HCT116 (cell line): Measurements from ENCODE around the gene CLASP1. TPM values are rescaled to one million over a fixed set of nuclear protein-coding genes. Genes with fewer than 3 reads are reported as not detected.

Source experiments
- ATAC-seq: fragments of 200-7000 bp; cut with Tn5 transposase; 2 replicates; pipeline ENCODE4 v1.9.1; 2020; ENCODE audit warnings: mild to moderate bottlenecking, moderate library complexity
- BruUV-seq: library from RNA; stranded (reverse); fragments of 400-500 nt; replicated peaks from 2 replicates; lab custom pipeline; 2021; lab: Mats Ljungman, UMichigan
- CTCF ChIA-PET: fragments of 300-600 bp; sonication (Branson Sonifier 250); formaldehyde crosslinking; loops from one replicate; lab custom pipeline; 2021; ENCODE audit warnings: antibody characterized with exemption; lab: Charles Lee
- POLR2A ChIA-PET: fragments of 300-600, 350-600 bp; sonication (Branson Sonifier 250); formaldehyde crosslinking; loops from one replicate; lab custom pipeline; 2021; ENCODE audit warnings: antibody characterized with exemption; lab: Charles Lee
- RAD21 ChIA-PET, 2 experiments: fragments of 300-600 bp; sonication (Branson Sonifier 250); formaldehyde crosslinking; loops; one replicate each; lab custom pipeline; 2023; ENCODE audit warnings: low total read pairs in 2 of 2; ENCODE audit not compliant: uncharacterized antibody in 2 of 2, unreplicated experiment in 2 of 2, low non-redundant PET in 1 of 2; lab: Charles Lee
- DNase-seq: peaks from one replicate; pipeline ENCODE4 v3.0.0-alpha.2; 2010; ENCODE audit warnings: low read depth, low spot score
- H2AFZ ChIP-seq: fragments of 200-600 bp; shearing (Covaris generic), sonication (generic); 2 replicates; pipeline ENCODE4 v1.6.1; 2017; ENCODE audit warnings: low read depth, mixed run types, mixed read lengths, antibody characterized with exemption, low read length; ENCODE audit not compliant: poor library complexity, severe bottlenecking
- H3K27ac ChIP-seq: 2 replicates; pipeline ENCODE4 v1.5.1; 2012; ENCODE audit warnings: low read depth, low read length
- H3K27me3 ChIP-seq: fragments of 200-600 bp; sonication (generic); 2 replicates; pipeline ENCODE4 v1.6.1; 2016; ENCODE audit warnings: mixed run types, low read length, mixed read lengths; ENCODE audit not compliant: insufficient read depth
- H3K36me3 ChIP-seq, 2 experiments: fragments of 200-500 bp in 1 of 2; fragments of 200-600 bp in 1 of 2; sonication (Bioruptor generic) in 1 of 2; sonication (generic) in 1 of 2; 2 replicates each; pipeline versions ENCODE4 v1.5.1 to v1.6.1; 2014 to 2016; ENCODE audit warnings: low read length in 2 of 2, inconsistent platforms in 1 of 2, mixed read lengths in 1 of 2, mixed run types in 1 of 2; ENCODE audit not compliant: insufficient read depth in 2 of 2, control insufficient read depth in 1 of 2
- H3K4me1 ChIP-seq, 2 experiments: fragments of 200-600 bp in 1 of 2; sonication (generic) in 1 of 2; 2 replicates each; pipeline versions ENCODE4 v1.5.1 to v1.6.1; 2012 to 2017; ENCODE audit warnings: low read length in 2 of 2, inconsistent platforms in 1 of 2, mild to moderate bottlenecking in 1 of 2, mixed read lengths in 1 of 2, mixed run types in 1 of 2, moderate library complexity in 1 of 2; ENCODE audit not compliant: insufficient read depth in 2 of 2, control insufficient read depth in 1 of 2
- H3K4me2 ChIP-seq: fragments of 200-600 bp; sonication (generic); 2 replicates; pipeline ENCODE4 v1.6.1; 2017; ENCODE audit warnings: mixed run types, low read length, mixed read lengths
- H3K4me3 ChIP-seq, 2 experiments: fragments of 200-600 bp in 1 of 2; sonication (generic) in 1 of 2; replicated peaks in 1 of 2; 2 replicates each; pipeline ENCODE4 v1.5.1; 2011 to 2016; ENCODE audit warnings: low read length in 2 of 2, control low read depth in 1 of 2, low read depth in 1 of 2, mild to moderate bottlenecking in 1 of 2, mixed read lengths in 1 of 2, mixed run types in 1 of 2
- H3K79me2 ChIP-seq: fragments of 200-600 bp; sonication (generic); 2 replicates; pipeline ENCODE4 v1.6.1; 2017; ENCODE audit warnings: mild to moderate bottlenecking, mixed run types, low read length, moderate library complexity, mixed read lengths; ENCODE audit not compliant: insufficient read depth
- H3K9ac ChIP-seq: fragments of 200-600 bp; sonication (generic); 2 replicates; pipeline ENCODE4 v1.6.1; 2016; ENCODE audit warnings: low read length, mixed read lengths
- H3K9me2 ChIP-seq: fragments of 200-600 bp; sonication (generic), shearing (Covaris generic); 2 replicates; pipeline ENCODE4 v1.6.1; 2017; ENCODE audit warnings: mixed run types, mild to moderate bottlenecking, moderate library complexity; ENCODE audit not compliant: insufficient read depth
- H3K9me3 ChIP-seq, 2 experiments: fragments of 200-500 bp in 1 of 2; fragments of 200-600 bp in 1 of 2; sonication (Bioruptor generic) in 1 of 2; sonication (generic) in 1 of 2; 2 replicates each; pipeline ENCODE4 v1.6.1; 2014 to 2017; ENCODE audit warnings: low read length in 2 of 2, mixed read lengths in 2 of 2, inconsistent platforms in 1 of 2, low read depth in 1 of 2, mild to moderate bottlenecking in 1 of 2, mixed run types in 1 of 2, moderate library complexity in 1 of 2; ENCODE audit not compliant: control insufficient read depth in 1 of 2, insufficient read depth in 1 of 2
- H4K20me1 ChIP-seq: fragments of 200-600 bp; sonication (generic), shearing (Covaris generic); 2 replicates; pipeline ENCODE4 v1.6.1; 2017; ENCODE audit warnings: mixed run types, mild to moderate bottlenecking, moderate library complexity; ENCODE audit not compliant: insufficient read depth
- CEBPB ChIP-seq: IDR thresholded peaks from 2 replicates; pipeline ENCODE4 v1.6.1; 2012; ENCODE audit warnings: low read depth
- CTCF ChIP-seq, 3 experiments: fragments of 200-600 bp in 1 of 3; sonication (generic) in 1 of 3; IDR thresholded peaks in 2 of 3; conservative IDR thresholded peaks in 1 of 3; 2 replicates each; pipeline ENCODE4 v1.5.1; 2012 to 2017; ENCODE audit warnings: low read depth in 2 of 3, low read length in 2 of 3, antibody characterized with exemption in 1 of 3, borderline replicate concordance in 1 of 3, control low read depth in 1 of 3, mild to moderate bottlenecking in 1 of 3, mixed read lengths in 1 of 3, mixed run types in 1 of 3, moderate library complexity in 1 of 3; ENCODE audit not compliant: insufficient read depth in 1 of 3
- EGR1 ChIP-seq: IDR thresholded peaks from 2 replicates; pipeline ENCODE4 v1.6.1; 2012; ENCODE audit warnings: low read depth
- ELF1 ChIP-seq: IDR thresholded peaks from 2 replicates; pipeline ENCODE4 v1.6.1; 2012; ENCODE audit warnings: low read depth, borderline replicate concordance
- EZH2 ChIP-seq: fragments of 200-600 bp; sonication (generic); IDR thresholded peaks from 2 replicates; pipeline ENCODE4 v1.6.1; 2017; ENCODE audit warnings: antibody characterized with exemption, mixed run types
- FOSL1 ChIP-seq: IDR thresholded peaks from 2 replicates; pipeline ENCODE4 v1.6.1; 2012; ENCODE audit warnings: low read depth
- MAX ChIP-seq: IDR thresholded peaks from 2 replicates; pipeline ENCODE4 v1.6.1; 2012
- POLR2AphosphoS5 ChIP-seq: IDR thresholded peaks from 2 replicates; pipeline ENCODE4 v1.6.1; 2011; ENCODE audit warnings: mild to moderate bottlenecking, low read depth, low read length, moderate library complexity
- RAD21 ChIP-seq: IDR thresholded peaks from 2 replicates; pipeline ENCODE4 v1.6.1; 2012; ENCODE audit warnings: low read depth, mild to moderate bottlenecking
- REST ChIP-seq: IDR thresholded peaks from 2 replicates; pipeline ENCODE4 v1.6.1; 2012; ENCODE audit warnings: low read depth
- SIN3A ChIP-seq: IDR thresholded peaks from 2 replicates; pipeline ENCODE4 v1.6.1; 2012; ENCODE audit warnings: low read depth
- SRF ChIP-seq: IDR thresholded peaks from 2 replicates; pipeline ENCODE4 v1.6.1; 2012; ENCODE audit warnings: low read depth
- TCF7L2 ChIP-seq: IDR thresholded peaks from 2 replicates; pipeline ENCODE4 v1.7.0; 2011; ENCODE audit warnings: borderline replicate concordance, inconsistent platforms; ENCODE audit not compliant: insufficient read depth, insufficient read length; ENCODE audit errors: extremely low read depth
- YY1 ChIP-seq: IDR thresholded peaks from 2 replicates; pipeline ENCODE4 v1.6.1; 2011; ENCODE audit warnings: low read length, low read depth, moderate library complexity, mild to moderate bottlenecking; ENCODE audit not compliant: insufficient replicate concordance; ENCODE audit errors: extremely low read depth
- intact Hi-C: fragments of 100-400 bp; cut with micrococcal nuclease; formaldehyde crosslinking; loops from 2 replicates; pipeline ENCODE4 v1.10.0; 2022
- total RNA-seq: library from RNA; stranded (reverse); gene quantifications from one replicate; pipeline ENCODE4 v1.2.1, GENCODE V29; 2021; ENCODE audit not compliant: unreplicated experiment

The CLASP1 gene
- total RNA-seq, 1 experiment from 2014 or later: 41.9 TPM

GRCh38 chr2:121587131-121587530 is 62.1 kb downstream of the CLASP1 start:
- no peaks in the 10 kb centered on the region for H3K27me3 ChIP-seq
- no peak overlapping the region for H2AFZ ChIP-seq
- no peaks in the 10 kb centered on the region for H3K4me1 ChIP-seq
- no peak overlapping the region for H3K9ac ChIP-seq
- DNase-seq: no peak
- ATAC-seq: no peak
- POLR2A ChIA-PET: no interaction called here
- CTCF ChIA-PET: no interaction called here
- TF ChIP-seq TCF7L2 (no peak), SRF (no peak), MAX (no peak), CEBPB (no peak)
- TF ChIP-seq, all 23 proteins: peak for 0
- Histone ChIP-seq H3K4me2 (no peak overlapping the region), H3K79me2 (peaks cover 19% of the 10 kb centered on the region), H4K20me1 (0 out of 2 replicates have a peak, but pooled peaks cover 5% of the 10 kb centered on the region), H3K4me3 (no peak overlapping the region), H3K36me3 (no peaks in the 10 kb centered on the region), H3K27ac (no peak overlapping the region), H3K9me3 (no peaks in the 10 kb centered on the region), H3K9me2 (no peaks in the 10 kb centered on the region)
- RAD21 ChIA-PET: no interaction called here
- no TSS peak for BruUV-seq
- intact Hi-C loops: no loop called here

- no peaks in the 10 kb centered on the region; a peak in 1 of 4 replicates for H3K4me1 ChIP-seq
- H3K4me3 ChIP-seq: no peak overlapping the region
- DNase-seq: no peak
- H3K36me3 ChIP-seq: no peaks in the 10 kb centered on the region
- no peaks in the 10 kb centered on the region for H3K9me2 ChIP-seq
- H3K9ac ChIP-seq: no peak overlapping the region
- intact Hi-C loops: no loop called here
- BruUV-seq: no TSS peak
- H2AFZ ChIP-seq: no peak overlapping the region
- H3K27me3 ChIP-seq: no peaks in the 10 kb centered on the region
- H3K9me3 ChIP-seq: no peaks in the 10 kb centered on the region
- CTCF ChIA-PET: interaction anchor here (0.8 kb wide), 1 partner anchor 8 kb away, joined by 3 read pairs; no protein-coding TSS in a partner anchor
- TF ChIP-seq SIN3A (no peak), REST (no peak), YY1 (no peak), RAD21 (no peak), CTCF (IDR thresholded peaks at IDR 0.05 in 2 of 3, conservative IDR thresholded peaks at IDR 0.05 in 1 of 3; ENCODE audit: borderline replicate concordance in 1 of 3, insufficient read depth in 1 of 3, low read depth in 2 of 3, low read length in 2 of 3) (no peak), EZH2 (no peak), POLR2AphosphoS5 (no peak), CEBPB (no peak), ELF1 (no peak), FOSL1 (no peak), EGR1 (no peak)
- H3K27ac ChIP-seq: no peak overlapping the region
- no peak overlapping the region for H3K4me2 ChIP-seq
- POLR2A ChIA-PET: no interaction called here
- RAD21 ChIA-PET: no interaction called here
- ATAC-seq: no peak
- H3K79me2 ChIP-seq: peaks cover 16% of the 10 kb centered on the region
- H4K20me1 ChIP-seq: 0 out of 2 replicates have a peak, but pooled peaks cover 5% of the 10 kb centered on the region
Measured at GRCh38 chr2:121584741-121585140, 64.5 kb downstream of the CLASP1 start.
